ENCODE results near the gene ATP5MG.

DNA sequence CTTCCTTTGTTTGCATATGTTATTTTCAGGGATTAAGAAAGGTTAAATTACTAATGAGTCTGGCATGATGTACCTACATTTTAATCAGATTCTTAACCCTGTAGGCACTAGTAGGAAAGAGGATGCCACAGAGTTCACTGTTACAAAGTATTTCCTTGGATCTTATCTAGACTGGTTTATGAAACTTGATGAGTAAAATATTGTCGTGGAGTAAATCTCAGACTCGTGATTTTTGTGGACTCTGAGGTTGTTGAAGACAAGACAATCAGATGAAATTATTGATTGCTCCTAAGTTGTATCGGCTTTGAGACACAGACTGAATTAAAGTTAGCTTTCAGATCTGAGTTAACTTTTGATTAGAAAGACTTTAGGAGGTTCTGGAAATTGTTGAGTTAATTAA, 40.9 kb downstream of the ATP5MG start:
- TF ChIP-seq, protein P1, sequence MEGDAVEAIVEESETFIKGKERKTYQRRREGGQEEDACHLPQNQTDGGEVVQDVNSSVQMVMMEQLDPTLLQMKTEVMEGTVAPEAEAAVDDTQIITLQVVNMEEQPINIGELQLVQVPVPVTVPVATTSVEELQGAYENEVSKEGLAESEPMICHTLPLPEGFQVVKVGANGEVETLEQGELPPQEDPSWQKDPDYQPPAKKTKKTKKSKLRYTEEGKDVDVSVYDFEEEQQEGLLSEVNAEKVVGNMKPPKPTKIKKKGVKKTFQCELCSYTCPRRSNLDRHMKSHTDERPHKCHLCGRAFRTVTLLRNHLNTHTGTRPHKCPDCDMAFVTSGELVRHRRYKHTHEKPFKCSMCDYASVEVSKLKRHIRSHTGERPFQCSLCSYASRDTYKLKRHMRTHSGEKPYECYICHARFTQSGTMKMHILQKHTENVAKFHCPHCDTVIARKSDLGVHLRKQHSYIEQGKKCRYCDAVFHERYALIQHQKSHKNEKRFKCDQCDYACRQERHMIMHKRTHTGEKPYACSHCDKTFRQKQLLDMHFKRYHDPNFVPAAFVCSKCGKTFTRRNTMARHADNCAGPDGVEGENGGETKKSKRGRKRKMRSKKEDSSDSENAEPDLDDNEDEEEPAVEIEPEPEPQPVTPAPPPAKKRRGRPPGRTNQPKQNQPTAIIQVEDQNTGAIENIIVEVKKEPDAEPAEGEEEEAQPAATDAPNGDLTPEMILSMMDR (IDR thresholded peaks at IDR 0.05; ENCODE audit: low read length) = no peak
- TF ChIP-seq EZH2 (IDR thresholded peaks at IDR 0.05; ENCODE audit: borderline replicate concordance, low read length) = no peak

Data from OCI-LY1 (cell line).